NOMO-1 treated with DMSO at 0.1 percent for 48 hours (cell line): ENCODE data around the gene SDK1.
"Not testable (repeated sequence)": the region's sequence is repeated elsewhere in the genome, so short reads cannot be mapped to it uniquely, and the experiment has no call there.

Experiments
- DNase-seq: peaks from one replicate; lab custom pipeline; 2025; ENCODE audit not compliant: unreplicated experiment; lab: John Stamatoyannopoulos, UW

Gene SDK1

DNA sequence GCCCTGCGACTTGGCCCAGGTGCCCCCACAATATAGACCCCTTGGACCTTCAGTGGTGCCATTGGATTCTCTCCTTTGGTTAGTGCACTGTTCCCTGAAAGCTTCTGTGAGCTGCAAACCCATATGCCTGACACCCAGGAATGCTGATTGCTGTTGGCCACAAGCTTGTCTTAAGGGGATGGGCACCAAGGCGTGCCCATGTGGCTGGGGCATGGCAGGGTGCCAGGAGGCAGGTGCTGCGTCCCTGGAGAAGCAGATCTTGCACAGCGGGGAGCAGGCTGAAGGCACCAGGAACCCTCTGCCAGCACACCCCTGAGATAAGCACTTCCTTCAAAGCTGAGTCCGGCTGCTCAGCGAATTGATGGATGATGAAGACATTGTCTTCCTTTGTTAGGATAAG lies 411.8 kb downstream of the SDK1 start:
- no peak for DNase-seq

- DNase-seq = no peak
Measured at GRCh38 chr7:3721422-3721821, 420.4 kb downstream of the SDK1 start.

DNA sequence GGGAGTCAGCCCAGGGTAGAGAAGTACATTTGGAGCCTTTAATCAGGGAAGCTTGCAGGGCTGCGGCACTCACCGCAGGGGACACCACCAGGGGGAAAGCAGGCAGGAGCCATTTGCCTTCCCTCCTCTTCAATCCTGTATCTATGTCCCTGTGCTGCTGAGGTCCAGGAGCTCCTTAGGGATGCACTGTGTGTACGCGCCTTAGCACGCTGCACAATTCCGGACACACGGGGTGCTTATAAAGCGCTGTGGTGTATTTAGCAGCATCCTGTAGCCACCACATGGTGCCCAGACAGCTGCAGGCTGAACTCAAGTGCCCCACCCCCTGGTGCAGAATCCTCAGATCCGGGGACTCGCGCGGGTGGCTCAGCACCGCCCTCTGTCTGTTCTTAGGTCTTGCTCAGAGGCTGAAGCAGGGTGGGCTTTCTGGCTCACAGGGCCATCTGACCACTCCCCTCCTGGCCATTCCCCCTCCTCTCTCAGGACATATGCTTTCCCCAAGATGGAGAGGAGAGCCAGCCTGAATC lies 421.4 kb downstream of the SDK1 start:
- no peak for DNase-seq

DNA sequence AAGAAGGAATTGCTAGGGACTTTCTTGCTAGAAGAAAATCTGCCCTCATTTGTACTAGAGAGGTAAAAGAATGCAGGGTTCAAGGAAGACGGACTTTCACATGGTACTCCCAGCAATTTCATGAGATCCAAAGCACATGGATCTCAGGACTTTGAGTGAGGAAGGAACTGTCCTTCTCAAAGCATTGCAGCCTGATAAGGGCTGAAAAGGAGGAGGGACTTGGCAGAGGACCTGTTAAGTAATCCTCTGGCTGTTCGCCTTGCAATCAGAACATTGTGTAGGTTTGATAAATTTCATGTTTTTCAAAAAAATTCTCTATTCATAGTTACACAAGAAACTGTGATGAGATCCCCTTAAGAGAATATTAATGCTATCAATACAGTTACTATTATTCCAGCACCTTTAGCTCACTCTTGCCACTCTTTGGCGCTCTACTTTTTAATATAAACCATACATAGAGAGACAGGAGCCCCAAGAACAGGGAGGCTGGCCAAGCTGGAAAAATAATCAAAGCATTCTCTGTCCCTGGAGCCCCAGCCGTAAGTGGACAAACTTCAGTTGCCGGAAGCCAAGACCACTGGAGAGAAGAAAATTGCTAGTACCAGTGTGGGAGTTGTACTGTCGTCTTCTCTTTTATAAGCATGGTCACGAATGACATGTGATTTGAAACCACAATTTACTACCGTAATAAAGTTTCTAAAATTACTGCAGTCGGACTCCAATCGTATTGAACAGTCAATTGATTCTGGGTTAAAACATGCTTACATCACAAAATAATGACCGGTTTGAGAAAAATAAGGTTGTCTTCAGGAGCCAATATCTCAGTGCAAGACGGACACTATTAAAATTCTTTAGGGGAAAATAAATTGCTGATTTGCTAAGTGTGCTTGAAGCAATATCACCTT lies 424.4 kb downstream of the SDK1 start:
- DNase-seq = peak; percentile 49

- DNase-seq = no peak
Measured at GRCh38 chr7:3730276-3730675, 429.2 kb downstream of the SDK1 start.

GRCh38 chr7:3732395-3733005 lies 431.4 kb downstream of the SDK1 start:
- DNase-seq = no peak

DNA sequence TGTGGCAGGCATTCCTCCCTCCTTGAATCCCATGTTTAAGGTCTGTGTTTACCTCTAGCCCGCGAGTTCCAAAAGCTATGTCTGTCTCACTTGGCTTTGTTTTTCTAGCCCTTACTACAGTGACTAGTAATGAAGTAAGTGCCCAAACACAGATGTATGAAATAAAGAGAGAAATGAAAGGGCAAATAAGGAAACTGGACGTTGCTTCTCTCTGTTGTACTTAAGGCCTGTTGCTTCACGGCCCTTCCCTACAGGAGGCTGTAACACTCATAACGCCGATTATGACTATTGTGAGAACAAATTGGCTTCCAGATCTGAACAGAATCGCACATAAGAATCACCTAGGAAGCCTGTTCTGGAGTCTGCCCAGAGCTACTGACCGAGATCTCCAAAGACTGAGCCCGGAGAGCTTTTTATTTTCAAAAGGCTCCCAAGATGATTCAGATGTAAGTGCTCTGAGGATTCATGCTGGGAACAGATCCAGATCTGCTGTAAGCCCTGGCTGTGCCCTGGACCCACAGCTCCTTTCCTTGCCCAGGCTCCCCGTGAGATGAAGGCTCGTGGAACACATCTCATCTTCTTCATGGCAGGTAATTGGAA lies 432.6 kb downstream of the SDK1 start:
- peak; percentile 78 for DNase-seq

GRCh38 chr7:3738964-3739363 lies 437.9 kb downstream of the SDK1 start:
- no peak for DNase-seq

GRCh38 chr7:3739983-3740382 lies 438.9 kb downstream of the SDK1 start:
- DNase-seq = no peak

- peak; percentile 97 for DNase-seq
Measured at GRCh38 chr7:3747467-3747866, 446.4 kb downstream of the SDK1 start.

- no peak for DNase-seq
Measured at GRCh38 chr7:3748389-3748788, 447.3 kb downstream of the SDK1 start.

- DNase-seq = no peak
Measured at GRCh38 chr7:3753868-3754267, 452.8 kb downstream of the SDK1 start.

GRCh38 chr7:3754493-3755341 lies 453.7 kb downstream of the SDK1 start:
- no peak for DNase-seq

GRCh38 chr7:3755778-3756453 lies 454.9 kb downstream of the SDK1 start:
- DNase-seq = not testable (repeated sequence)

DNA sequence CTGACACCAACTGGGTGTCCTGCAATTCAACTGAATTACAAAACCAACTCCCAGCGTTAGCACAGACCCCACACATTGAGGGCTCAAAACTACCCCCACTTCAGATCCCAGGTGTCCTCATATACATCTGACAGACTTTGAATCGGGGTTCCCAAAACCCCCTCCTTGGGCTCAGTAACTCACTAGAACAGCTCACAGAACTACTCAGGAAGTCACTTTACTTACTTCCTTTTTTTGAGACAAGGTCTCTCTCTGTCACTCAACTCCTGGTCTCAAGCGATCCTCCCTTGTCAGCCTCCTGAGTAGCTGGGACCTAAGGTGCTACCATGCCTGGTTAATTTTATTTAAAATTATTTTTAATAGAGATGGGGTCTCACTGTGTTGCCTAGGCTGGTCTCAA lies 456.0 kb downstream of the SDK1 start:
- no peak for DNase-seq

- DNase-seq = no peak
Measured at GRCh38 chr7:3760651-3761050, 459.6 kb downstream of the SDK1 start.

DNA sequence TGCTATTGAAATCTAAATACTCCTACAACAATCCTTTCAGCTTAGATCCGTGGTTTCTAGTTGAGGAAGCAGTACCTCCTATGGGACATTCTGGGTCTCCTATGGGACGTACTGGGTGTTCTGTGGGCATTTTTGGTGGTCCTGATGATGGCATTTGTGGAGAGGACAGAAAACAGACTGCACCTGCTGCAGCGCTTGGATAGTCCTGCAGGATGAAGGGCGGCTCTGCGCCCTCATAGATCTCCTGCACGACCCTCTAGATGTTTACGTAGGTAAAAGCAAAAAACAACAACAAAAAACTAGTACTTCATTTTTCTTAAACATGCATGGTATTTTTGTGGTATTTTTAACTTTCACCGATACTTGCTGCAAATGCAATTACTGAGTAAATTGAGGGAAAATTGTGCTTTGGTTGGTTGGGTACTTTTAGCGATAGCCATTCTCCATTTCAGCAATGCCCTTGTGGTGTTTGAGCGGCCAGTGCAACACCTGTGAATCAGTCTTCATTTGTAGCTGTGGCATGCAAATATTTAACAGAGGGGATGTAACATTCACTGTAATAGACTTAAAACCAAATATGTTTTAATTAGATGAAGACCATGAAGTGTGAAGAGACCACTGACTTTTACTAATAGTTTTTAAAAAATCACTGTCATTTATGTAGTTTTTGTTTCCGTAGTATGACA lies 461.2 kb downstream of the SDK1 start:
- DNase-seq = no peak

GRCh38 chr7:3767917-3768777 lies 467.1 kb downstream of the SDK1 start:
- DNase-seq = no peak

DNA sequence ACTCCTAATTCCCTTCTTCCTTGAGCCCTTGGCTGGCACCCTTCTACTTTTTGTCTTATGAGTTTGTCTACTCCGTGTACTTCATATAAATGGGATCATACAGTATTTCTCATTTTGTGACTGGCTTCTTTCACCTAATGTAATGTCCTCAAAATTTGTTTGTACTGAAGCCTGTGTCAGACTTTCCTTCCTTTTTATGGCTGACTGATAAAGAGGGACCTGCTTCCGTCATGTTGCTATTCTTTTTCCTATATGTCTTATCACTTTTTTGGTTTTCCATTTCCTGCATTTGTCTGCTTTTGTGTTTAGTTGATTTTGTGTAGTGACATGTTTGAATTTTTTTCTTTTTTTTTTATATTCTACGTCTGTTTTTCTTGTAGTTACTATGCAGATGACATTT lies 470.9 kb downstream of the SDK1 start:
- no peak for DNase-seq
